AG10803 (cell line): ENCODE data around the gene IGFLR1.

ENCODE experiments used
- DNase-seq: peaks from one replicate; pipeline ENCODE4 v3.0.0; 2010; ENCODE audit warnings: low read depth
- H3K4me3 ChIP-seq: 2 replicates; pipeline ENCODE4 v1.5.1; 2011; ENCODE audit warnings: mild to moderate bottlenecking, low read length, control low read depth
- TF ChIP-seq, protein P1 (sequence below): conservative IDR thresholded peaks from 2 replicates; pipeline ENCODE4 v1.5.1; 2011; ENCODE audit warnings: mild to moderate bottlenecking, low read length, control low read depth, inconsistent platforms

The IGFLR1 gene

DNA sequence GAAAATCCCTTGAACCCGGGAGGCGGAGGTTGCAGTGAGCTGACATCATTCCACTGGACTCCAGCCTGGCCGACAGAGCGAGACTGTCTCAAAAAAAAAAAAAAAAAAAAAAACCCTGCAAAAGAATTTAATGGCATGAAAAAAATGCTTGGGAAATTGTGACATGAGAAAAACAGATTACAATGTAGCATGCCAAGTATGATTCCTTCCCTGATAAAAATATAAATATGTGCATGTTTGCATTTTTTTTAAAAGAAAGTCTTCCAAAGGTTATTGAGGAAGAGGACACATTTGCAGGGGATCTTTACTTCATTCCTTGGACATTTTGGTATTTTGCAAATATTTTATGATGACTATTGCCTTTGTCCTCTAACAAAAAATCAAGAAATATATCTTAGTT, 52.4 kb downstream of the IGFLR1 start:
- H3K4me3 ChIP-seq = no peak overlapping the region
- TF ChIP-seq, protein P1, sequence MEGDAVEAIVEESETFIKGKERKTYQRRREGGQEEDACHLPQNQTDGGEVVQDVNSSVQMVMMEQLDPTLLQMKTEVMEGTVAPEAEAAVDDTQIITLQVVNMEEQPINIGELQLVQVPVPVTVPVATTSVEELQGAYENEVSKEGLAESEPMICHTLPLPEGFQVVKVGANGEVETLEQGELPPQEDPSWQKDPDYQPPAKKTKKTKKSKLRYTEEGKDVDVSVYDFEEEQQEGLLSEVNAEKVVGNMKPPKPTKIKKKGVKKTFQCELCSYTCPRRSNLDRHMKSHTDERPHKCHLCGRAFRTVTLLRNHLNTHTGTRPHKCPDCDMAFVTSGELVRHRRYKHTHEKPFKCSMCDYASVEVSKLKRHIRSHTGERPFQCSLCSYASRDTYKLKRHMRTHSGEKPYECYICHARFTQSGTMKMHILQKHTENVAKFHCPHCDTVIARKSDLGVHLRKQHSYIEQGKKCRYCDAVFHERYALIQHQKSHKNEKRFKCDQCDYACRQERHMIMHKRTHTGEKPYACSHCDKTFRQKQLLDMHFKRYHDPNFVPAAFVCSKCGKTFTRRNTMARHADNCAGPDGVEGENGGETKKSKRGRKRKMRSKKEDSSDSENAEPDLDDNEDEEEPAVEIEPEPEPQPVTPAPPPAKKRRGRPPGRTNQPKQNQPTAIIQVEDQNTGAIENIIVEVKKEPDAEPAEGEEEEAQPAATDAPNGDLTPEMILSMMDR = no peak

More for the DNA sequence above, 52.4 kb downstream of the IGFLR1 start:
- DNase-seq = peak; percentile 78
